Measurements from ENCODE around the gene DHX40.

DNA sequence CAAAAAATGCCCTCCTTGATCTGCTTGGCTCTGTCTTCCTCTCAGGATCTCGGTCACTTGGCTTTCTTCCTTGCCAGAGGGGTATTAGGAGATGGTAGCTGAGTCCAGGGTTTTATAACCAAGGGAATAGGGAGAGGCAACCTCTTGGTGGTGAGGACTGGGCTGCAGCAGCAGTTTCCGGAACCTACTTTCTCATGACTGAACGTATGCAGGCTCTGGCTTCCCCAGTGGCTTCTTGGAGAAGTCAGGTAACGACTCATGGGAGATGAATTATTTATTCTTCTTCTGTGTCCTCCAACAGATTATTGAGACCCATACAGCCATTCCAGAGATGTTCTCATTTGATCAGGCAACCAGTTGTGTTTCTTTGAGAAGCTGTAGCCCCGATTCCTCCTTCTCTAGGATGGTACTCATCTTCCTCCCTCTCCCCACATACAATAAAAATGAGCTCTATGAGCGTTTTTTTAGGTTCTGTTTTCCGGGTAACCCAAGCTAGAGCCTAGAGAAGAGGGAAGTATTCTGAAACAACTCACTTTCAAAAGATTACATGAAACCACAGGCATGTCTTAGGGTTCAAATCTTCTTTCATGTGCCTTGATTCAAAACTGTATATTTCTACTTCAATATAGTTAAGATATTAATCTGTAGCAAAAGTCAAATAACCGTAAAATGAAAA, 22.3 kb upstream of the DHX40 start:
- TF ChIP-seq ZNF274 (IDR thresholded peaks at IDR 0.05; ENCODE audit: low read depth, low read length) (no peak), YY1 (IDR thresholded peaks at IDR 0.05; ENCODE audit: insufficient read depth, insufficient read length) (no peak), SUZ12 (IDR thresholded peaks at IDR 0.05; ENCODE audit: extremely low read depth, insufficient read depth, insufficient read length) (no peak)
